GM18520 (cell line): ENCODE measurements around the gene LYPD5.
"Not testable (repeated sequence)": the region's sequence is repeated elsewhere in the genome, so short reads cannot be mapped to it uniquely, and the experiment has no call there.

ENCODE experiments used
- ATAC-seq: cut with Tn5 transposase; IDR thresholded peaks from one replicate; pipeline ENCODE4 v1.9.1; 2021; ENCODE audit not compliant: unreplicated experiment

Gene LYPD5

DNA sequence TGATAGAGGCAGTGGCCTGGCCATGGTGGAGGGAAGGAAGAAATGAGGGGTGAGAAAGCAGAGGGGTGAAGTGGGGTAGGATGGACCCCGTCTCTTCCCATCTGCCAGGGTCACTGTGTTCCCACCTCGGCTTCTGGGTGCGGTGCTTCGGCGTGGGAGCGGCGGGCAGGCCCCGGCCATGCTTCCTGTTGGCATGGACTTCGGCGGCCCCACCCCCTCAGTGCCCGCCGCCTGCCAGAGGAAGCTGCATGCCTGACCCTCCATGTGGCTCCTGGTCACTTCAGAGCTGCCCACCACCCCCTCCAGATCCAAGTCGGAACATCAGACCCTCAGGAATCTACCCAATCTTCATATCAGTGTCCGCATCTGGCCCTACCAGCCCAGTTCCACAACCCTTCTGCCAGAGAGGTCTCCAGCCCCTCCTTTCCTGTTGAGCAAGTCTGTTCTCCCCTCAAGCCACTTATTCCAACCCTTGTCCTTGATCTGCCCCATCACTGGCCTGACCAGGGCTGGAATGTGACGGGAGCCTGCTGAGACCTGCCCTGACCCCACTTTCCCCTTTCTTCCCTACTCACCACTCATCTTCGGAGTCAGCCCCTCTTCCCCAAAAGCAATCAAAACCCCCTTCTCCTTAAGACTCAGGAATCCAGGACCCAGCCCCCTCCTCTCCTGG is 23.0 kb downstream of the LYPD5 start:
- ATAC-seq: no peak

DNA sequence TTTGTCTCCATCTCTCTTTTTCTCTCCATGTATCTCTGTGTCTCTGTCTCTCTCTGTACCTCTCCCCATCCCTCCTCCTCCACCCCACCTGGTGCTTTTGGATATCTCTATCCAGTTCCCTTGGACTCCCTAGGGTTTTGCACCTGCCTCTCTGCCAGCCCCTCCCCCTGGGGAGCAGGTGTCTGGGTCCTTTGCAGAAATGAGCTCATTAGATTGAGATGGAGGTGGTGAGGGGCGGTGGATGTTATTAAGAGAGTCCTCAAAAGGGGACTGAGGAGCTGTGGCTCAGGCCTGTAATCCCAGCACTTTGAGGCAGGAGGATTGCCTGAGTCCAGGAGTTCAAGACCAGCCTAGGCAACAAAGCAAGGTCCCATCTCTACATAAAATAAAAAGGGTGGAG is 23.6 kb downstream of the LYPD5 start:
- no peak for ATAC-seq

DNA sequence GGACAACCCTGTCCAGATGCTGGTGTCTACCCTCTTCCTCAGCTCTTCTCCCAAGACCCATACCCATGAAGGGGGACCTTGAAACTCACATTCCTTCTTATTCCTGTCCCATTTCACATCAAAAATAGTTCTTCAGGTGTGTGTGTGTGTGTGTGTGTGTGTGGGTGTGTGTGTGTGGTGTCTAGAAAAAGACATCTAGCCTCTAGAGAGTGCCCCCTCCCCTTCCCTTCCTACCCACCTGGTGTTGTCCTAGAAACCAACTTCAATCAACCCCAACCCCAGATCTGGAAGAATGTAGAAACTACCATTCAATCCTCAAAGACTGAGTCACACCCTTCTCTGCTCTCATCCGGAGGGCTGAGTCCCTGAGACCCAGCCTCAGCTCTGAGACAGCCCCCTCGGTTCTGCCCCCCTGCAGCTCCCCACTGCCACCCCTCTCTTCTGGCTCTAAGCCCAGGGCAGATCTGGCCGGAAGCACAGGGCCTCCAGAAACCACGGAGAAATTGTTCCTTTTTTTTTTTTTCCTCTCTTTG is 25.0 kb downstream of the LYPD5 start:
- ATAC-seq: no peak

DNA sequence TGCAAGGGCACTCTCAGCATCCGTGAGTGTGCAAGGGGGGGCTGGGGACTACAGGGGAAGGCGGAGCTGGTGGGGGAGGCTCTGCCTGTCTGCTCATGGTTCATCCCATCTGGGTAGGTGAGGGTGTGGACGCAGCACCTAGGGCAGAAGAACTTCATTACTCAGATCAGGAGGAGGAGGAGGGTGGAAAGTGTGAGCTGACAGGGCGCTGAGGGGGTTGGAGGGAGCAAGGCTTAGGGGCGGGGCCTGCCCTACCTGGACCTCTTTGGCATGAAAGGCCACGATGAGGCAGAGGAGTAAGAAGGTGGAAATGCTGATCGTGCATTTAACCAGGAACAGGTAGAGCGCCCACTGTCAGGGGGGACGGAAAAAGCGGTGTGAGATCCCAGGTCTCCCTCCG is 26.0 kb downstream of the LYPD5 start:
- ATAC-seq: no peak

DNA sequence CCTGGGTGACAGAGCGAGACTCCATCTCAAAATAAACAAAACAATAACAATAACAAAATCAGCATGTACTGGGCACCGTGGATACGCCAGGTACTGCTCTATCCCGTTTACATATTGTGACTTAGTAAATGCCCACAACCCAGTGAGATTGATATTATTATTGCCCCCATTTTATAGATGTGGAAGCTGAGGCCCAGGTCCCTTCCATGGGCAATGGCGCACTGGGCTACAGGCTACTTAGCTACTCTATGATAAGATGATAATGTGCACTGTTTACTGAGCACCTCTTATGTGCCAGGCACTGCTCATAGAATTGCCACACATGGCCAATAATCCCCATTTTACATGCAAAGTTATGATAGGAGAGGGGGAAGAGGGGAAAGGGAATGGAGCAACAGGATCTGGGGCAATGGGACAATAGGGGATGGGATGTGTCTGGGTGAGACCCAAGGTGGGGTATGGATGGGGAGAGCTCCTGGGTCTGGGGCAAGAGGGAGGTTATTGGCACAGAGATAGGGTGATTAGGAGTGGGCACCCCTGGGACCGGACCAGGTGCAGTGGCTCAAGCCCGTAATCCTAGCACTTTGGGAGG is 26.9 kb downstream of the LYPD5 start:
- ATAC-seq: no peak

DNA sequence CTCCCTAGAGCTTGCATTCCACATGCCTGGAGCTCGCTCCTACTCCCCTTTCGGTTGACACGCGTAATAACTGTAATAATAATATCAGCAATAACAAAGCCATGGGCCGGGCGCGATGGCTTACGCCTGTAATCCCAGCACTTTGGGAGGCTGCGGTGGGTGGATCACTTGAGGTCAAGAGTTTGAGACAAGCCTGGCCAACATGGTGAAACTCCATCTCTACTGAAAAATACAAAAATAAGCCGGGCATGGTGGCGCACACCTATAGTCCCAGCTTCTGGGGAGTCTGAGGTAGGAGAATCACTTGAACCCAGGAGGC is 27.3 kb downstream of the LYPD5 start:
- not testable (repeated sequence) for ATAC-seq

DNA sequence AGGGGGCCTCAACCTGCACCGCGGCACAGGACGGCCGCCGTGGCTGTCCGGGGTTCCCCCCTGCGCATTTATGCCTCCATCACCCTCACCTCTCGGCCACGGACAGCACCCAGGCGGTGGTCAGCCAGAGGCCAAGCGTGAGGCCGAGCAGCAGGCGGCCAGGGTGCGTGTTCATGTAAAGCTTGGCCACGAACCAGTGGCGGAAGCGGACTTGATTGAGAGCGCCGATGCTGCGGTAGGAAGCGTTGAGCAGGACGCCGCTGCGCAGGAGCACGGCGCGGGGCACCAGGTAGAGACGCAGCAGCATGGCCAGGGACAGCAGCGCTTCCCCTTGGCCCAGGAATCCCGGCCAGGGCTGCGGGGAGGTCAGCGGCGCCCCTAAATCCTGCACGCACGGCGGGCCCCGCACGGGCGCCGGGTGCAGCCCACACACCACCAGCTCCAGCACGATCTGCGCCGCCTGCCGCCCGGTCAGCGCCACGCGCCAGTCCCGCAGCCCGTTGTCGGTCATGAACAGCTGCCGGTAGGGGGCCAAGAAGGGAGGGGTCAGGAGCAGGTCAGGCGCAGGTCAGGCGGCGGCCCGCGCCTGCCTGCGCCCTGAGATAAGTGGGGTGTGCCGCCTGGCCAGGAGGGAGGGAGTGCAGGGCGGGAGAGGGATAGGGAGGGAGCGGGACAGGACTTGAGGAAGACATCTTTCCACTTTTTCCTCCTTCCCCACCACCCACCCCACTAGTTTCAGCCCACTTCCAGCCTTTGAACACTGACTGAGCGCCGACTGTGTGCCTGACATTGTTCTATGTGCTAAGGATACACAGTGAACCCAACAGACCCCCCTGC is 27.9 kb downstream of the LYPD5 start:
- ATAC-seq: no peak

DNA sequence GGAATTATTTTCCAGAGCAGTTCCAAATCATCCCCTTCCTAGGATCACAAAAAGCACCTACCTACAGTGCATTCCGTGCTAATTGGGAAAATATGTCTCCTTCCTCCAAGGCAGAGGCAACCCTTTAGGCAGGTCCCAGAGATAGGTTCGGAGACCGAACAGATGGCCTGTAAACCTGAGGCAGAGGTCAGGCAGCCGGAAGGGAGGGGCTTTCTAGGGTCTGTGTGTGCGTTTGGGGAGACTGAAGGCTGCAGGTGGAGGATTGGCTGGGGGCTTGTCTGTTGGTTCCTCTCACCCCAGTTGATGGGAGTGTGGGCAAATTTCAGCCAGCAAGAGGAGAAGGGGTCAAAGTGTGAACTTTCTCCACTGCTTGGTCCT is 28.5 kb downstream of the LYPD5 start:
- ATAC-seq: no peak

DNA sequence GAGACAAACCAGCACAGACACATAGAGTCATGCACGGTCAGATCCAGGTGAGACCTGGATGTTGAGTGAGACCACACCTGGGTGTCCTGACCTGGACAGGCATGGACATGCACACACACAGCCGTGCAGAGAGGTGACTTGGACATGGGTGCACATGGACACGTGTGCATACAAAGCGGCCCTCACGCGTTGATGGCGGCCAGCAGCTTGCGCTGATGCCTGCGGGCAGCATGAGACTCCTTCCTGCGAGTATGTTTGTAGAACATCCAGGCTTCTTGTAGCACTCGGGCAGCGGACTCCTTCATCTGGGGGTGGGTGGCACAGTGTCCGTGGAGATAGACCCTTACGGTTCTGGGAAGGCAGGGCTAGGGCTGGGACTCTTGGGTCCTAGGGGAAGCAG is 33.0 kb downstream of the LYPD5 start:
- no peak for ATAC-seq

DNA sequence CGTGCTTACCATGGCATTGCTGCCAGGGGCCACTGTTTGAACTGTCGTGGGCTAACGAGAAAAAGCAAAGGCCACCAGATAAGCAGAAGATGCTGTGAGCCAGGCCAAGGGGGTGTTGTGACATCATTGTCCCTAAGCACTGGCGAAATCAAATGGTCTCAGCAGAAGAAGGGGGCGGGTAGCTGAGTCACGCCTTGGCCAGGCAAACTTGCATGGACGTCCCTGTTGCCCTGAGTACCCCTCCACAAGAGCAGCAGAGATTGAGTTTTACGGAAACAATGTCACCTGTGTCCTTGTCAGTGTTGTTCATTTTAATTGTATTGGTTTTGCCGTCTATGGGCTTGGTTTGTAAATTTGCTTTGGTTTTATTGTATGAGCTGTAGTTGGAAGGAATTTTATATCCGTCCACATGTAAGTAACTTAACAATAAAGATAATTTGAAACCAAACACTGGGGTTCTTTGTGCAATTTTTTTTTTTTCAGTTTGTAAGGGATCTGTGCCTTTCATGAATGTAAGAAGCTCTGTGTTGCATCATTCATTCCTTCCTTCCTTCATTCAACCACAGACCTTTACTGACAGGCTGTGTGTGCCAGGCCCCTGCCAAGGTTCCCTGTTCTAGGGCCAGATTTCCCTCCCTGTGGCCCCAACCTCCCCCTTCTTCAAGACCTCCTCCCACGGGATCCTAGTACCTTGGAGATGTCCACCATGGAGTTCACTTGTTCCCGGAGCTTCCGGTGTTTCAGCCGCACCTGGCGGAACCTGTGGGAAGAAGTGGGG is 33.8 kb downstream of the LYPD5 start:
- ATAC-seq: no peak

DNA sequence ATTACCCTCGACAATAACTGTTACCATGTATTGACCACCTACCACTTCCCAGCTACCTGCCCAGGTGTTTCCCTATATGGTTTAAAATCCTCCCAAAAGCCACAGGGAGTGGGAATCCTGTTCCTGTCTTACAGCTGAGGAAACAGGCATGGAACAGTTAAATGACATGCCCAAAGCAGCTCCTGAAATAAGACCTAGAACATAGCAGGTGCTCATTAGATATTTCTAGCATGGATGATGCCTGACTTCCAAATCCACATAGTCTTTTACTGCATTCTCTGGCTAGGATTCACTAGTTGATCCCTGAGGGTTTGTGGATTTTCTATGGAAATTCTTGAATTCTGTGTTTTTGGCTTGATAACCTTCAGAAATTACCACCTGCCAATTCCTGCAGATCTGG is 34.4 kb downstream of the LYPD5 start:
- no peak for ATAC-seq

DNA sequence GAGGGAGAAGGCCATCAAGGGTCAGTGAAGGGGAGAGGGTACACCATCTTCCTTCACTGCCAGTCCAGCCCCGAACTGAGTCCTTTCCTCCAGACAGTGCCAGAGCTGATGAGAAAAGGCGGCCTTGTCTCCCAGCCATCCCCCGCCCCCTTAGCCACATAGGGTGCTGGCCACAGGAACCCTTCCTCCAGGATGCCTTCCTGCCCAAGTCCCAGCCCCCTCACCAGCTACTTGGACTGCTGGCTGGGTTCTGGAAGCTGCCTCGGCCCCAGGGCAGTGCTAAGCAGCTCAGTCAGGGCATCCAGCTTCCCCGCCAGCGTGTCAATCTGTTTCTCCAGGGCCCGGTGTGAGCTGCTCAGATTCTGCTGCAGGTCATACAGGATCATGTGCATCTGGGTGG is 34.9 kb downstream of the LYPD5 start:
- ATAC-seq: no peak

DNA sequence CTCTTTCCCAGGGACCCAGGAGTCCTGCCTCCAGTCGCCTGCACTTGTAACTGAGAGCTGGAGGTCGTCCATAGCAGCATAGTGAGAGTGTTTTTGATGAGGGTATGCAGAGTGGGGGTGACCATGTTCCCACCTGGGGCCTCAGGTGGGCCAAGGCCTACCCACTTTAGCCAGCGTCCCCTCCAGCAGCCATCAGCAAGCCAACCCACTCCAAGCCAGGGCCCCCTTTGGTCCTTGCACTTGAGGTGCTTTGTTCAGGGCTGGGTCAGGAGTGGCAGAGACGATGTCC is 35.5 kb downstream of the LYPD5 start:
- no peak for ATAC-seq

DNA sequence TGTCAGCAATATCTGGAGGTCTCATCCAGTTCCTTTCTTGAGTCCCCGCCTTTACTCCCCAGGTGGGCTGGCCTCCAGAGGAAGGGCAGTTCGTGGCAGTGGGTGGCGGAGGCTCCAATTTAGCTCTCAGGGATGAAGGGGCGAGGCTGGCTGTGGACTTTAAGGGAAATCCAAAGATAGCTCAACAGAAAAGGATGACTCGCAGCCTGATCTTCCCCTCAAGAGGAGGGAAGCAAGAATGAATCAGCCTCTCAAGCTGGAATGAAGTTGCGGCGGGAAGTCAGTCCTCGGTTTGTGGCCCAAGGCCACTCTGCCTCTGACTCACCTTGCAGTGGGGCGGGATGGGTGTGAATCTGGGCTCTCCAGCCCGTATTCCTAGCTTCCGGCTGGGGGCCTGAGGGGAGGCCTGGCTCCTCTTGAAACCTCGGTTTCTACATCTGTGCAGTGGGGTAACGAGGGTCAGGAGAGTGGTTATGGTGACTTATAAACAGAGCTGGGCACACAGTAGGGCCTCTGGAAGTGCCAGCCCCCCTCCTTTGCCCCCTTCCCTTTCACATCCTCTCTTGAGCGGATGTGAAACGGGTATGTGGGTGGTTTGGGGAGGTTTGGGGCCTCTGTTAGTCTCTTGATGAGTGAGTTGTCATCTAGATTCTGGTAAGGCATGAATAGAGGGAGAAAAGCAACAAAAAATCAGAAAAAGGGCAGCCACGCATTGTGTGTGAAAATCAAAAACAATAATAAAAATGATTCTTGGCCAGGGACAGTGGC is 37.0 kb downstream of the LYPD5 start:
- peak; percentile 61 for ATAC-seq

DNA sequence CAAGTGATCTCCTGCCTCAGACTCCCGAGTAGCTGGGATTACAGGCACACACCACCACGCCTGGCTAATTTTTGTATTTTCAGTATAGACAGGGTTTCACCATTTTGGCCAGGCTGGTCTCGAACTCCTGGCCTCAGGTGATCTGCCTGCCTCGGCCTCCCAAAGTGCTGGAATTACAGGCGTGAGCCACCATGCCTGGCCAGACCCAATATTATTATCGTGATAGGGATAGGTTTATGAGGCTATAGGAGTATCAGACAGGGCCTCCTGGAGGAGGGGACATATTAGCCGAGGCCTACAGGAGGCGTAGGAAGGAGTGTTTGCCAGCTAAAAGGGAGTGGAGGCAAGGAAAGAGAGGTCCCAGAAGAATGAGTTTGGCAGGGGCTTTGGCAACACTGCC is 37.6 kb downstream of the LYPD5 start:
- ATAC-seq: not testable (repeated sequence)

DNA sequence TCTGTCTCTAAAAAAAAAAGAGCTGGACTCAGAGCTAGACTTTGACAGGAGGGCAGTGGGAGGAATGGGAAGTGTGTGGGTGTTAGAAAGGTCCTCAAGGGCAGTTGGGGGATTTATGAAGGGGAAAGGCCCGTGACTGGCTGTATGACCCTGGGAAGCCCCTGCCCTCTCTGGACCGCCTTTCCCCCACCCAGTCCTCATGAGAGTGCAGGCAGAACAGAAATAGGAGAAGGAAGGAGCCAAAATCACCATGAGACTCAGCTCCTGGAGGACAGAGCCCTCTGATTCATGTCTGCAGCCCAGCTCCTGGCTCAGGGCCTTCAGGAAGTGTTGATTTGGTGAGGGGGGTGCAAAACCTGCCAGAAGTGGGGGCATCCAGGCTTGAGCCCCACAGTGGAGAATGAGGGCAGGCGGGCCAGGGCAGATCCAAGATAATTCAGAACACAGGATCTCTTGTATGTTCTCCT is 38.7 kb downstream of the LYPD5 start:
- no peak for ATAC-seq

DNA sequence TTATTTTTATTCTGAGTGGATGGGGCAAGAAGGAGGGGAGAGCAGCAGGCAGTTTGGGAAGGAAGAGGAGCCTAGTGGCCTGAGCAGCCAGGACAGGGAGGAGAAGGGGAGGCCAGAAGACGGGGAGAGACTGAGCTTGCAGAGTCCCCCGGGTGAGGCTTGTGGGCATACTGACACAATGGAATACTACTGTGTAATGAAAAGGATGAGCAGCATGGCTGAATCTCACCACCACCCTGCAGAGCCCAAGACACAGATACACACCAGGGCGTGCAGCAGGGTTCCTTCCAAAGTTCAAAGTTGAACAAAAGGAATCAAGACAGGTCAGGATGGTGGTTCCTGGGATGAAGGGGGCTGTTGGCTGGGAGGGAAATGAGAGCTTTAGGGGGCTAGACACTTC is 39.4 kb downstream of the LYPD5 start:
- no peak for ATAC-seq

DNA sequence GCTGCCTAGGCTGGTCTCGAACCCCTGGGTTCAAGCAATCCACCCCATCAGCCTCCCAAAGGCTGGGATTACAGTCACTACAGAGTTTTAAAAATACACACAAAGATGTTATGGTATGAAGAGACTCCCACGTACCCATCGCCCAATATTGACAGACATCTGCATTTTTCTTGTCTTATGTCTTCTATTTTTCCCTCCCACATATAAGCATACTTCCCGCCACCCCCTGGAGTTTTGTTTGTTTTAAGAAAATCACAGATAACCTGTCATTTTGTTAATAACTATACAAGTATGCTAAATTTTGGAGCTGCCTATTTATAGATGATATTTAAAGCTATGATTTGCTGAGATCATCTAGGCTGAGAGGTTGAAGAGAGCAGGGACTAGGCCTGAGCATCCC is 41.3 kb downstream of the LYPD5 start:
- no peak for ATAC-seq

DNA sequence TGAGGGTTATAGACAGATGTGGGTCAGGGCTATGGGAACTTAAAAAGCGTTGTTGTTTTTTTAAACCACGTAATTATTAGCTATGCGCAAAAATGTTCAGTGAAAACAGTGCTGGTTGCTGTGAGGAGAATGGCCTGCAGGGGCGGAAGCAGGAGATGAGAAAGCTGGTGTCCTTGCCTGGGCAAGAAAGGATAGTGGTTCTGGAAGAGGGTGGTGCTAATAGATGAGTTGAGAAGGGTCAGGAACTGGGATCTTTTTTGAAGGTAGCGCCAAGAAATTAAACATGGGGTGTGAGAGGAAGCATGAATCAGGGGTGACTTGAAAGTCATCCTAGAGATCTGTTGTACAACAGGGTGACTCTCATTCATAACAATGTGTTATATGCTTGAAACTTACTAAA is 42.7 kb downstream of the LYPD5 start:
- ATAC-seq: no peak

DNA sequence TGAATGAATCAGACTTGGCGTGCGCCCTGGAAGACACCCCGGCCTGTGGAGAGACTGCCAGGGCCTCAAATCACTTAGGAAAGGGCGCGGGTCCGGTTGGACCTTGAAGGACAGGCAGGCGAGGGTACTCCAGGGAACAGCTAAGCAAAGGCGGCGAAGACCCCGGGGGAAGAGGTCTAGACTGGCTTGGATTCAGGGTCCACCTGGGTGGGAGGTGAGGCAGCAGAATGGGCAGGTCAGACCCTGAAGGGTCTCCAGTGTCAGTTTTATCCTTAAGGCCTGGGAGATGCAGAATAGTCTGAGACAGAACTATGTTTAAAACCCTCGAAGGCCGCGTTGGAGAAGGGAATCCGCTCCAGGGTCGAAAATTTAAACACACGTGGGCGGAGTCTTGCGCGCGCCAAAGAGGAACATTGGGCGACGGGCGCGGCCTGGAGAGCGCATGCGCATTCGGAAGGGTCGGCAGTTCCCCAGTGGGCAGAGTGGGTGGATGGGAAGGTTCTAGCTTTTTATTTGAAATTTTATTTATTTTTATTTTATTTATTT is 46.9 kb downstream of the LYPD5 start:
- ATAC-seq: no peak
